Esophagus (tissue), 2 donors: ENCODE results near the gene ACBD6. TPM values are rescaled to one million over a fixed set of nuclear protein-coding genes. Genes with fewer than 3 reads are reported as not detected.
"Not testable (repeated sequence)": the region's sequence is repeated elsewhere in the genome, so short reads cannot be mapped to it uniquely, and the experiment has no call there.

Source experiments
- H3K27ac ChIP-seq, 2 donors: one replicate each; pipeline ENCODE4 v1.5.1; 2013; ENCODE audit warnings: low read depth in 2 of 2, mild to moderate bottlenecking in 2 of 2, inconsistent platforms in 1 of 2, low read length in 1 of 2, moderate library complexity in 1 of 2
- H3K27me3 ChIP-seq, 2 donors: one replicate each; pipeline ENCODE4 v1.6.1; 2013; ENCODE audit warnings: low read length in 2 of 2, control low read depth in 1 of 2, mild to moderate bottlenecking in 1 of 2; ENCODE audit not compliant: insufficient read depth in 2 of 2, control insufficient read depth in 1 of 2
- H3K36me3 ChIP-seq, 2 donors: one replicate each; pipeline ENCODE4 v1.6.1; 2013; ENCODE audit warnings: low read length in 1 of 2; ENCODE audit not compliant: control insufficient read depth in 2 of 2, insufficient read depth in 2 of 2
- H3K4me1 ChIP-seq, 2 donors: one replicate each; pipeline ENCODE4 v1.6.1; 2013; ENCODE audit warnings: low read length in 1 of 2; ENCODE audit not compliant: control insufficient read depth in 2 of 2, insufficient read depth in 2 of 2
- H3K4me3 ChIP-seq, 2 donors: one replicate each; pipeline ENCODE4 v1.5.1; 2013; ENCODE audit warnings: low read length in 2 of 2, mild to moderate bottlenecking in 2 of 2, low read depth in 1 of 2, moderate library complexity in 1 of 2
- H3K9me3 ChIP-seq, 2 donors: one replicate each; pipeline ENCODE4 v1.6.1; 2013; ENCODE audit warnings: mild to moderate bottlenecking in 2 of 2, low read depth in 1 of 2, low read length in 1 of 2, moderate library complexity in 1 of 2; ENCODE audit not compliant: control insufficient read depth in 2 of 2, insufficient read depth in 1 of 2
- WGBS, 2 donors: extraction: QIAGEN DNeasy Blood & Tissue Kit; methylation state at CpG; one replicate each; pipeline ENCODE4 v1.1.7; 2013; 5-methylcytosine and 5-hydroxymethylcytosine counted together
- polyA plus RNA-seq, 2 donors: library from polyadenylated mRNA; stranded (reverse); fragments of 200-250 nt; gene quantifications; one replicate each; pipeline ENCODE4 v1.2.3, GENCODE V29; 2013
- donor health status: healthy with polysubstance abuse.
- donor health status: Bipolar disorder and iron deficiency.

ACBD6 gene
- polyA plus RNA-seq, 2 donors: 20.4 to 23.0 TPM

DNA sequence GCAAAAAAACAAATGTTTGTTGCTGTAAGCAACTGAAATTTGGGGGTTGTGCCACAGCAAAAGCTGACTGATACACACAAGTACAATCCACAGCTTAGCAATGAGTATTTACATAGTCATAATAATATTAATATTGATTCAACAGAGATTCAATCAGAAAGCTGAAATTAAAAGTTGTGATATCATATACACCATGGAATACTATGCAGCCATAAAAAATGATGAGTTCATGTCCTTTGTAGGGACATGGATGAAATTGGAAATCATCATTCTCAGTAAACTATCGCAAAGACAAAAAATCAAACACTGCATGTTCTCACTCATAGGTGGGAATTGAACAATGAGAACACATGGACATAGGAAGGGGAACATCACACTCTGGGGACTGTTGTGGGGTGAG is 94.2 kb downstream of the ACBD6 start:
- no CpG with 5 or more reads among the region's 1 CpG for WGBS, 2 donors
- H3K27ac ChIP-seq, H3K27me3 ChIP-seq, H3K36me3 ChIP-seq, H3K4me1 ChIP-seq, H3K4me3 ChIP-seq, H3K9me3 ChIP-seq: not testable (repeated sequence)

DNA sequence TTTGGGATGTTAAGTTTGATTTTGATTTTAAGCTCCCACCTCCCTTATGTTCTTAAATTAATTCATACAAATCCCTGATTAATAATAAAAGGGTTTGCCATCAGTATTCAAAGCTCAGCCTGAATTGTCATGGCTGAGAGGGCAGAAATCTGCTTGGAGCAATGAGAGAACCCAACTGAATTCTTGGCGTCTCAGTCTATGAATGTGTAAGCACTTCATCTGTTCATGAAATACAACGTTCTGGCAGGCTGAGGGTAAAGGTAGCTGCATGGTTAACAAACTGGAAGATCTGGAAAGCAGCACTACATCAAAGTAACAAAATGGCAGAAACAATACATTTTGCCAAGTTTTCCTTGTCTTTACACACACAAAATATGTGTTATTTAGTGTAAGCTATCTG is 95.3 kb downstream of the ACBD6 start:
- no peak overlapping the region for H3K27ac ChIP-seq
- no peaks in the 10 kb centered on the region for H3K4me1 ChIP-seq
- no peaks in the 10 kb centered on the region for H3K27me3 ChIP-seq
- 71 to 84% methylated on average over 2 of the region's 2 CpGs for WGBS, 2 donors
- H3K4me3 ChIP-seq: no peak overlapping the region
- H3K9me3 ChIP-seq: no peaks in the 10 kb centered on the region
- no peaks in the 10 kb centered on the region for H3K36me3 ChIP-seq

DNA sequence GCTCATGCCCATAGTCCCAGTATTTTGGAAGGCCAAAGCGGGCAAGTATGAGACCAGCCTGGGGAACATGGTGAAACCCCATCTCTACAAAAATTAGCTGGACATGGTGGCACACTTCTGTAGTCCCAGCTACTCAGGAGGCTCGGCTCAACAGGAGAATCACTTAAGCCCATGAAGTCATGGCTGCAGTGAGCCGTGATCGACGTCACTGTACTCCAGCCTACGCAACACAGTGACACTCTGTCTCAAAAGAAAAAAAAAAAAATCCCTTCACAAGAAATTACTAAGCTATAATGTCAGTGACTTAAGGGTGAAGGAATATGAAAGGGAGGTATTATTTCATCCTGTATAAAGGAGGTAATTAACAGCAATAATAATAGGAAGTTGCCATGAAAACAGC is 99.8 kb downstream of the ACBD6 start:
- H3K27me3 ChIP-seq: no peaks in the 10 kb centered on the region
- H3K4me1 ChIP-seq: no peaks in the 10 kb centered on the region
- WGBS, 2 donors: 84 to 96% methylated on average over 6 of the region's 6 CpGs
- no peaks in the 10 kb centered on the region for H3K36me3 ChIP-seq
- H3K9me3 ChIP-seq: no peaks in the 10 kb centered on the region
- no peak overlapping the region for H3K27ac ChIP-seq
- H3K4me3 ChIP-seq: no peak overlapping the region

DNA sequence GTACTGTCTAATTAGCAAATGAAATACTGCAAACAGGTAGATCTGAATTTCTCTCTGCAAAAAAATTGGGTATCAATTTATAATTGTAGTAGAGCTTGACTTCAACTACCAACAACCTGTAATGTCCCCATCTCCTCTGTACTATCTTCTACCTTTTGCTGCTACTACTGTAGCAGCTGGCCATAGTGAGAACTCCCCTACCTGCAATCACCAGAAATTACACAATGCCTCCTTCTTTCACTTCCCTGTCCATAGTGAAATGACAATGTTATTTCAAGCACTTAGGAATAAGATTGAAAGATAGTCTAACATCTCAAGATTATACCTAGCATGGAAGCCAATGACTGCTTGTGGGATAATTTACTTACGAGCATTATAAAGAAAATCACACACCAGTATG is 100.4 kb downstream of the ACBD6 start:
- no peak overlapping the region for H3K27ac ChIP-seq
- H3K9me3 ChIP-seq: no peaks in the 10 kb centered on the region
- WGBS, 2 donors: 92 to 98% methylated on average over 1 of the region's 1 CpG
- H3K27me3 ChIP-seq: no peaks in the 10 kb centered on the region
- H3K4me3 ChIP-seq: no peak overlapping the region
- no peaks in the 10 kb centered on the region for H3K36me3 ChIP-seq
- H3K4me1 ChIP-seq: no peaks in the 10 kb centered on the region

DNA sequence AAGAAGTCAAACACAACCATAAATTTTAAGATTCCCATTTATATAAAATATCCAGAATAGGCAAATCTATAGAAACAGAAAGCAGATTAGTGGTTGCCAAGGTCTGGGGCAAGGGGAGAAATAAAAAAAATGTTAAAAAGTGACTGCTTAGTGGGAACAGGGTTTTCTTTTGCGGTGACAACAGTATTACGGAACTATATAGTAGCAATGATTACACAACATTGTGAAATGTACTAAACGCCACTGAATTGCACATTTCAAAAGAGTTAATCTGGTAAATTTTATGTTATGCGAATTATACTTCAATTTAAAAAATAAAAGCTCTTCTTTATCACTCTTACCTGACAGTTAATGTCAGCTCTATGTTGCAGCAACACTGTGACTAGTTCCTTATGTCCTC is 105.2 kb downstream of the ACBD6 start:
- Histone ChIP-seq H3K36me3 (no peaks in the 10 kb centered on the region), H3K27ac (no peak overlapping the region), H3K4me1 (no peaks in the 10 kb centered on the region), H3K9me3 (no peaks in the 10 kb centered on the region), H3K4me3 (no peak overlapping the region), H3K27me3 (no peaks in the 10 kb centered on the region)
- WGBS, 2 donors: 86 to 93% methylated on average over 4 of the region's 4 CpGs

DNA sequence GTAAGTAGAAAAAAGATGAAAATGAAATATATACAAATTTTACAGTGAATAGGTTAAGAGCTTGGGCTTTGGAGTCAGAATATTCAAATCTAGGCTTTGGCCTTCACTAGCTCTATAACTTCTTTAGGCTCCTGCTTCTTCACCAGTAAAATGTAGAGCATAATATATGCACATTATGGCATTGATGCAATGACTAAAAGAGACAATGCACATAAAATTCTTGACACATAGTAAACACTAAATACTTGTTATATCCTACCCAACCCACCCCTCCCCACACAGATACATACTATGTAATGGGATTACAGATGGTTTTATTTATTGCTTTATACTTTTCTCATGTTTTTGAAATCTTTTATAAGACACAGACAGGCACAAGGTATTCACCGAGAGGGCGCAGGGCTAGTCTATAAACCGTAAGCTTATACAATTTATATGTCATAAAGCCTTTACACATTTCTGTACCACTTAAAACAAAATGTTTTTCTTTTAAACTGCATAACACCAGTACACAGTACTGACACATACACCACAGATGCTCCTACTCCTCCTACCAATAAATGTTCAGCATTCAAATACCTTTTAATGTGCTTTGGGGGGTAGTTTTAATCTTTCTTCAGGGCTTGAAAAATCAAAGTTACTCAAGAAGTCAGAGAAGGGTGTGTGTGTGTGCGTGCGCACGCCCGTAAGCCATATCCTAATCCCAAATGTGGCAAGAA is 109.8 kb downstream of the ACBD6 start:
- Histone ChIP-seq H3K4me3 (no peak overlapping the region), H3K4me1 (no peaks in the 10 kb centered on the region), H3K9me3 (no peaks in the 10 kb centered on the region), H3K27me3 (no peaks in the 10 kb centered on the region), H3K27ac (no peak overlapping the region), H3K36me3 (no peaks in the 10 kb centered on the region)
- 96 to 97% methylated on average over 7 of the region's 7 CpGs for WGBS, 2 donors

DNA sequence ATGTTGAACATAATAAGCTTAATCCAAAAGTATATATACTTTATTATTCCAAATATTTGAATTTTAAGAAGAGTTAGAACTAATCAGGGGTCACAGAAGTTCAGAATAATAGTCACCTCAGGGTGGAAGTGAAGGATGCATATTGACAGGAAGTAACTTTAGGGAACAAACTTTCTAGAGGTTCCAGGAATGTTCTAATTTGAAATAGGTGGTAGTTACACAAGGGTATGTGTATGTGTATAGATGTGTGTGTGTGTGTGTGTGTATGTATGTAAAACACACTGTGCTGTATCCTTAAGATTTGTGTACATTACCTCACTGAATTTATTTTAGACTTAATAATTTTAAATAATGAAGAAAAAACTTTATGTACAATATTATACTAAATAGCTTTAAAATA is 110.4 kb downstream of the ACBD6 start:
- Histone ChIP-seq H3K27ac (no peak overlapping the region), H3K4me3 (no peak overlapping the region), H3K9me3 (no peaks in the 10 kb centered on the region), H3K36me3 (no peaks in the 10 kb centered on the region), H3K4me1 (no peaks in the 10 kb centered on the region), H3K27me3 (no peaks in the 10 kb centered on the region)

DNA sequence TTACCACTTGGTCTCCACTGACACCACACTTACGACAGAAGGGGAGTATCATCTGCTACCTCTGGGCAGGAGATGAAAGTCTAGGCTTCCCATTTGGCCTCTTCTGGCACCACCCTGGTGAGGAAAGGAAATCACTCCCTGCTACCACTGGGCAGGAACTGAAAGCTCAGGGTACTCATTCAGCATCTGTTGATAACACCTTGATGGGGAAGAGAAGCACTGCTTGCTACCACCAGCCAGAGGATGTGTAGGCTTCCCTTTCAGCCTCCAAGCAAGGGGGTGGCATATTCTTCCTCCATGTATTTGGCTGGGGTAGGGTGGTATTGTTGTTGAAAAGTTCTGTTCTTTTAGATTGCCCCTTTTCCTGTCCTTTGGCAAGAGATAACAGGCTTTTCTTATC is 115.0 kb downstream of the ACBD6 start:
- no peaks in the 10 kb centered on the region for H3K27me3 ChIP-seq
- H3K27ac ChIP-seq: no peak overlapping the region
- no peaks in the 10 kb centered on the region for H3K36me3 ChIP-seq
- no peaks in the 10 kb centered on the region for H3K4me1 ChIP-seq
- H3K9me3 ChIP-seq: no peaks in the 10 kb centered on the region
- WGBS, 2 donors: 93 to 98% methylated on average over 1 of the region's 1 CpG
- no peak overlapping the region for H3K4me3 ChIP-seq

DNA sequence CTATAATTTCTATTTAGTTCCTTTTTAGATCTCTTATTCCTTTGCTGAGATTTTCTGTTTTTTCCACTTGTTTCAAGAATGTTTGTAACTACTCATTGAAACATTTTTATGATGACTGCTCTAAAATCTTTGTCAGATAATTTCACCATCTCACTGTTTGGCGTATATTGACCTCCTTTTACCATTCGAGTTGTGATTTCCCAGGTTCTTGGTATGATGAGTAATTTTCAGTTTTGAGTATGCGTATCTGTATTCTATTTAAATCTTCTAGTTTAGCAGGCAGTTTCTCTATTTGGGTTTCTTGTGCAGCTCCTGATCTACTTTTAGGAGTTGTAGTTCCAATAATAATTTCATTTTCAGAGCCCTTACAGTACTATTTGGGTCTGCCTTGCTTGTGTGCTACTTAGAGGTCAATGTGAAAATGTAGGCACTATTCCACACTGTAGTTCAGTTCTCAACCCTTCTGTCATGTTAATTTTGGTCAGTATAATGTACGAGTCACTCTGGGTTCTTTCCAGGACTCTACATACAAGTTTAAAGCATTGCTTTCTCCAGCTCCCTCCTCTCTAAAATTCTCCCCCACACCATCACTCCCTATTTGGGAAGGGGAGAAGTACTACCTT is 115.5 kb downstream of the ACBD6 start:
- 87 to 90% methylated on average over 4 of the region's 4 CpGs for WGBS, 2 donors
- Histone ChIP-seq H3K4me3 (no peak overlapping the region), H3K27ac (no peak overlapping the region), H3K9me3 (no peaks in the 10 kb centered on the region), H3K4me1 (no peaks in the 10 kb centered on the region), H3K27me3 (no peaks in the 10 kb centered on the region), H3K36me3 (no peaks in the 10 kb centered on the region)

DNA sequence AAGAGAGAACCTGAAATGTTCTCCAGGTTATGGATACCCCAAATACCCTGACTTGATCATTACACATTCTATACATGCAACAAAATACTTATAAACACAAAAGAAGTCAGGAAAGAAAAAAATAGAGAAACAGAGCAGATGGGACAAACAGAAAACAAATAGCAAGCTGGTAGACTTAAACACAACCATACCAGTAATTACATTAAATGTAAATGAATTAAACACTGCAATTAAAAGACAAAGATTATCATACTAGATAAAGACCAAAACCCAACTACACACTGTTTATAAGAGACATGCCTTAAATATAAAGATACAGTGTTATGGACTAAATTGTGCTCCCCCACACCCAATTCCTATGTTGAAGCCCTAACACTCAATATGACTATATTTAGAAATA is 117.2 kb downstream of the ACBD6 start:
- H3K27ac ChIP-seq: no peak overlapping the region
- no peaks in the 10 kb centered on the region for H3K36me3 ChIP-seq
- no peak overlapping the region for H3K4me3 ChIP-seq
- H3K9me3 ChIP-seq: no peaks in the 10 kb centered on the region
- H3K27me3 ChIP-seq: no peaks in the 10 kb centered on the region
- no peaks in the 10 kb centered on the region for H3K4me1 ChIP-seq
